ENCODE data around the gene UBAC2.

DNA sequence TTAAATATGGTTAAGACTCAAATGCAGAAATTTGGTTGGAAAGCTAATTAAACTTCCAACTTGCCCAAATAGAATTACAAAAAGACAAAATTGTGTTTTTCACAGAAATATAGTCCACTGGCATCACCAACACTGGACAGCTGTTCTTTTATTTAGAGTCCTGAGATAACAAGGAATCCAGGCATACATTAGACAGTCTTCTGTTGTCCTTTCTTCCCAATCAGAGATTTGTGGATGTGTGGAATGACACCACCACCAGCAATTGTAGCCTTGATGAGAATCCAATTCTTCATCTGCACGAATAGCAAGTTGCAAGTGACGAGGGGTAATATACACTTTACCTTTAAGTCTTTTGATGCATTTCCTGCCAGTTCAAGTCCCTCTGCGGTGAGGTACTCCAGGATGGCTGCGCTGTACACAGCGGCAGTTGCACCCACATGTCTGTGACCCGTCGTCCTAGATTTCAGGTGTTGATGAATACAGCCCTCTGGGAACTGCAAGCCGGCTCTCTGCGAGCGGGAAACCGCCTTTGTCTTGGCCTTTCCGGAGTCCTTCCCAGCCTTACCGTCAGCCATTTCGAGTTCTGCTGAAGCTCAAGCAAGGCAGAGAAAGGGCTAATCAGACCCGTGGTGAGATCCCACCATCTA is 14.7 kb downstream of the UBAC2 start:
- no peak for TF ChIP-seq TAF1 (IDR thresholded peaks at IDR 0.05; ENCODE audit: borderline replicate concordance, low read depth, low read length)
- no peak for TF ChIP-seq POLR2AphosphoS5 (IDR thresholded peaks at IDR 0.05; ENCODE audit: low read depth, low read length)
